Type B pancreatic cell (in vitro differentiated cells): Measurements from ENCODE around the gene UFC1. TPM values are rescaled to one million over a fixed set of nuclear protein-coding genes. Genes with fewer than 3 reads are reported as not detected.

Experiments used
- DNase-seq: peaks from one replicate; pipeline ENCODE4 v3.0.0; 2021; ENCODE audit warnings: mixed read lengths; ENCODE audit not compliant: unreplicated experiment; ENCODE audit errors: extremely low spot score
- H3K27ac Mint-ChIP-seq: 2 replicates; pipeline ENCODE4 v1.8.0; 2021; ENCODE audit warnings: mild to moderate bottlenecking, mixed read lengths
- H3K27me3 Mint-ChIP-seq: 2 replicates; pipeline ENCODE4 v1.8.0; 2021; ENCODE audit warnings: mixed read lengths
- H3K36me3 Mint-ChIP-seq: 2 replicates; pipeline ENCODE4 v1.8.0; 2021; ENCODE audit warnings: mixed read lengths
- H3K4me1 Mint-ChIP-seq: one replicate; pipeline ENCODE4 v1.8.0; 2021; ENCODE audit warnings: mixed read lengths; ENCODE audit not compliant: unreplicated experiment
- H3K4me3 Mint-ChIP-seq: 2 replicates; pipeline ENCODE4 v1.8.0; 2021; ENCODE audit warnings: mild to moderate bottlenecking, mixed read lengths
- H3K9me3 Mint-ChIP-seq: 2 replicates; pipeline ENCODE4 v1.8.0; 2021; ENCODE audit warnings: mixed read lengths
- CTCF ChIP-seq: fragments of 200-600 bp; sonication (generic); conservative IDR thresholded peaks from 2 replicates; pipeline ENCODE4 v1.5.0; 2021; ENCODE audit warnings: antibody characterized with exemption, mild to moderate bottlenecking
- total RNA-seq: library from RNA; stranded (reverse); gene quantifications from 2 replicates; pipeline ENCODE4 v1.2.1, GENCODE V29; 2021; ENCODE audit warnings: low replicate concordance

UFC1 gene
- total RNA-seq, 1 donor from 2014 or later: 90.3 TPM

DNA sequence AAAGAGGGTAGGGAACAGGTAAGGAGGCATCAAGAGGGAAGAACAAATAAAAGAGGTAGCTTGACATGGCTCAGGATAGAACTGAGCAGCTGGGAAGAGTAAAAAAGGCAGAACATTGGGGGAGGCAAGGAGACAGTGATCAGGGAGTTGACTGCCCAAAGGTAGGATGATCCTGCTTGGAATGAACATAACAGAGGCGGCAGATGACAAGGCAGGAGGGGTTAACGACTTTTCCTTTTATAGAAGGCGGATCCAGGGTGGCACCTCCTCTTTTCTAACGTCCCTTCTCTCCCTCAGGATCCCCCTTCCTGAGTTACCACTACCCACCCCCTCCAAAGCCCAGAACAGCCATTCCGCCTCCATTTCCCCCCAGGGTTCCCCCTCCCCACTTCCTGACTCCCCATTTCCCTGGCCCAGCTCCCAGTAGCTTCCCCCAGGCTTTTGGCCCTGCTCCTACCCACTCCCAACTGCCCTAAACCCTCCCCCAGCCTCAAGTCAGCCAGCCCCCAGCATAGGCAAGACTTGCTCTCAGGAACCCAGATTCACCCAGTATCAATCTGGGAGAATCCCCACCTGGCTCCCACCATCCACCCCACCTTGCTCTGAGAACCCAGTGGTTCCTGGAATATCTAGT is 45.8 kb downstream of the UFC1 start:
- no peaks in the 10 kb centered on the region for H3K9me3 Mint-ChIP-seq
- H3K4me1 Mint-ChIP-seq: peaks cover 34% of the 10 kb centered on the region
- peak overlapping the region; percentile 29 for H3K4me3 Mint-ChIP-seq
- no peak for DNase-seq
- no peak for TF ChIP-seq CTCF
- peaks cover 9% of the 10 kb centered on the region for H3K27me3 Mint-ChIP-seq
- no peak overlapping the region for H3K27ac Mint-ChIP-seq
- peaks cover 7% of the 10 kb centered on the region for H3K36me3 Mint-ChIP-seq

- peaks cover 9% of the 10 kb centered on the region for H3K27me3 Mint-ChIP-seq
- no peak overlapping the region for H3K4me3 Mint-ChIP-seq
- H3K27ac Mint-ChIP-seq: peak overlapping the region; percentile 97
- TF ChIP-seq CTCF: no peak
- peaks cover 39% of the 10 kb centered on the region for H3K4me1 Mint-ChIP-seq
- no peaks in the 10 kb centered on the region for H3K9me3 Mint-ChIP-seq
- peaks cover 11% of the 10 kb centered on the region for H3K36me3 Mint-ChIP-seq
- DNase-seq: no peak
These were observed 46.7 kb downstream of the UFC1 start for GRCh38 chr1:161200421-161200991.

DNA sequence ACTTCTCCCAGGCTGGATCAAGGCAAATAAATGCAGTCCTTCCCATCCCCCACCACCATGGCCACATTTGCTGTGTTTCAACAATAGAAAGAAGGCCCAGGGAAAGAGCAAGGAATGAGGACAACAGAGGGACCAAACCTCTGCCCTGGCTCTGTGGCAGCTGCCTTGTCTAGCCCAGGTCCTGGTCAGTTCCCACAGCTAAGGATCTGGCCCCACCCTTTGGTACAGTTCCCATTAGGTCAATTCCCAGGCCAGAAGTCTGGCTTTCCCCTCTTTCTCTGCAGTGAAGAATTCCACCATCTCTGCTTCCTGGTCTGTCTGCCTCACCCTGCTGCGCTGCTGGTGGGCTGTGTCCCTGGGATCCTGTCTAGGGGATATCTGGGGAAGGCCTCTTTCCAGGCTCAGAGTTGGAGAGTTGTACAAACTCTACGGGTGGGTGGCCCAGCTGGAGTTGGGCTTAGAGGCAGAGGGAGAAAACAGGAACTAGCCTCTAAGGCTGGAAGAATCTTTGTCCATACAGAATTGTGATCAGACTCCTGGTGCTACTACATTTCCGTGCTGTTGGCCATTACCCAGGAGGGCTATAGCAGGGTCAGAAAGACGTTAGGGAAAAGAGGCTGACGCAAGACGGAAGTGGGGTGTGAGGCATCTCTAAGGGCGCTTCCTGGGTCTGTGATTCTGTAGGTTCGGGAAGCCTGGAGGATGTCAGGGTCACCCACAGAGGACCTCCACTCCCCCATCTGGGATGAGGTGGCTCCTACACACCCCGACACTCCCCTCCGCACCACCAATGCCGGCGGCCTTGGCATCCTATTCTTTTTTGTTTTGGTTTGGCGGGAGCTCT is 47.4 kb downstream of the UFC1 start:
- Mint-ChIP-seq H3K9me3 (no peaks in the 10 kb centered on the region), H3K27me3 (peaks cover 9% of the 10 kb centered on the region), H3K36me3 (peaks cover 13% of the 10 kb centered on the region), H3K4me1 (peaks cover 43% of the 10 kb centered on the region), H3K27ac (peak overlapping the region; percentile 97), H3K4me3 (peak overlapping the region; percentile 96)
- no peak for DNase-seq
- TF ChIP-seq CTCF: no peak

DNA sequence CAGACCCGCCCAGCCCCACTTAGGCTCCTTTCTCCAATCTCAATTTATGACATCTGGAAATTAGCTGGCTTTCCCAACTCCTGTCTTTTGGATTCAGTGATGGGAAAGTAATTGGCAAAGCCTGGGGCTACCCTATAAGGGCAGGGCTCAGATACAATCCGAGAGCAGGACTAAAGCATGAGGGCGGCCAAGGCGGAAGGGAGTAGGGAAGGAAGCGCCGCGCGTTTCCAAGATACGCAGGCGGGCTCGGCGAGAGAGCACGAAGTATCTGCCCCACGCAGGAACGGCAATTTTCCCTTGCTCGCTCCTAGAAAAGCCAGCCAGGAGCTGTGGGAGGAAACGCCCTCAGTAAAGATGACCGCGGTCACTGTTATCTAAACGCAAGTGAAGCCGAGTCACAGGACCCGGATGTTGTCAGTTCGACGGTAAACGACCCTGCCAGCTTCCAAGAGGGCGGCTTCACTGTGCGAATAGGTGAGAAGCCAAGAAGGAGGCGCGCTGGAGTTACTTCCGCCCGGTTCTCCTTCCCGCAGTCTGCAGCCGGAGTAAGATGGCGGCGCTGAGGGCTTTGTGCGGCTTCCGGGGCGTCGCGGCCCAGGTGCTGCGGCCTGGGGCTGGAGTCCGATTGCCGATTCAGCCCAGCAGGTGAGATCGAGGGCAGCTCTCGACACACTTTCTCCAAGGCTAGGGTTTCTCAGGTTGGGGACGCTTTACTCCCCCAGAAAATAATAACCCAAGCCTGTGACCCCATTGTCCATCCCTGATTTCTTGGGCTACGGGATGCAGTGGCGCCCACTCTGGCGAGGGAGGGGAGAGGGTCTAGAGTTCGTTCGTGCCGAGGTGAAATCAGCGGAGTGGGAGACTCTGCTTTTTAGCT is 48.3 kb downstream of the UFC1 start, which contains the start of gene NDUFS2:
Gene NDUFS2 (plus strand): TSS at position 532 of the 877 bp plus-strand sequence. CDS start 19 bp downstream, at position 551.
- Mint-ChIP-seq H3K4me3 (peak within 1 kb of the TSS; percentile 96), H3K27me3 (peaks cover 9% of the 10 kb centered on the region), H3K4me1 (peaks cover 42% of the 10 kb centered on the region), H3K27ac (peak within 1 kb of the TSS; percentile 97), H3K36me3 (peaks cover 17% of the 10 kb centered on the region), H3K9me3 (no peaks in the 10 kb centered on the region)
- TF ChIP-seq CTCF: peak; percentile 46
- peak; percentile 94 for DNase-seq
